NK-92 treated with Interleukin-12 subunit alpha and Interleukin-12 subunit beta, amount 100 ng/mL, for 24 hours (cell line): ENCODE data around the gene UPK3BL1.
"Not testable (repeated sequence)": the region's sequence is repeated elsewhere in the genome, so short reads cannot be mapped to it uniquely, and the experiment has no call there.

Source experiments
- DNase-seq: peaks from one replicate; lab custom pipeline; 2025; lab: John Stamatoyannopoulos, UW

Gene UPK3BL1

DNA sequence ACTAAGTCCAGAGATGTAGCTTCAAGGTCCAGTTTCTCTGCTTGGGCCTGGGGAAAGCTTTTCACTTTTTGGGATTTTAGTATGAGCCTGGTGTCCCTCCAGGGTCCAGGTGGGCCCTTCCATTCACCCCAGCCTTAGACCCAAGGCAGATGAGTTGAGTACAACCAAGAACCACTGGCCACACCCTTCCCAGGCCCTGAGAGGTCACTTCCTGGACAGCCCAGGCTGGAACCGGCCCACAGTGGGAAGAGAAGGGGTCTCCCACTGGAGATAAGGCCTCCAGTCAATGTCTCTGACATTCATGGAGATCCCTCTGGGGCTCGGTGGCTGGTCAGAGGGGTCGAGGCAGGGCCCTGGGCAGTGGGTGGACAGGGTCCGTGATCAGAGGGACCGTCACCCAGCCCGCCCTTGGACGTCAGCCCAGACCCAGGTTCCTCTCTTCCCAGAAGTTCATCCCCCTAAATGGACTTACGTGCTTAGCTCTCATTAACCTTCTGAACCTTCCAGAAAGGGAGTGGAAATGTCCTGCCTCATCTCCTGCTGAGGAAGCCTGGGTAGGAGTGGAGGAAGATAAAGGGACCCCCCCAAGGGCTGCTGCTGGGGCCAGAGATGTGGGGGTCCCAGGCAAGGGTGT, 15.2 kb downstream of the UPK3BL1 start:
- DNase-seq, result not testable (repeated sequence)

DNA sequence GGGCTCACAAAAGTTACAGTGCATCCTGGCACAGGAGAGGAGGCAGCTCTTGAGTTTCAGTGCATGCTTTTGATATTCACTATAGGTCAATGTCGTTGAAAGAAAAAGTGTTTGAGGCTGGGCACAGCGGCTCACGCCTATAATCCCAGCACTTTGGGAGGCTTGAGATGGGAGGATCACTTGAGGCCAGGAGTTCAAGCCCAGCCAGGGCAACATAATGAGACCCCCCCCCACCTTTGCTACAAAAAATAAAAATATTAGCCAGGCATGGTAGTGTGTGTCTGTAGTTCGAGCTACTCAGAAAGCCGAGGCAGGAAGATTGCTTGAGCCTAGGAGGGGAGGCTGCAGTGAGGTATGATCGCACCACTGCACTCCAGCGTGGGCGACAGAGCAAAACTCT, 24.5 kb downstream of the UPK3BL1 start:
- not testable (repeated sequence) for DNase-seq

DNA sequence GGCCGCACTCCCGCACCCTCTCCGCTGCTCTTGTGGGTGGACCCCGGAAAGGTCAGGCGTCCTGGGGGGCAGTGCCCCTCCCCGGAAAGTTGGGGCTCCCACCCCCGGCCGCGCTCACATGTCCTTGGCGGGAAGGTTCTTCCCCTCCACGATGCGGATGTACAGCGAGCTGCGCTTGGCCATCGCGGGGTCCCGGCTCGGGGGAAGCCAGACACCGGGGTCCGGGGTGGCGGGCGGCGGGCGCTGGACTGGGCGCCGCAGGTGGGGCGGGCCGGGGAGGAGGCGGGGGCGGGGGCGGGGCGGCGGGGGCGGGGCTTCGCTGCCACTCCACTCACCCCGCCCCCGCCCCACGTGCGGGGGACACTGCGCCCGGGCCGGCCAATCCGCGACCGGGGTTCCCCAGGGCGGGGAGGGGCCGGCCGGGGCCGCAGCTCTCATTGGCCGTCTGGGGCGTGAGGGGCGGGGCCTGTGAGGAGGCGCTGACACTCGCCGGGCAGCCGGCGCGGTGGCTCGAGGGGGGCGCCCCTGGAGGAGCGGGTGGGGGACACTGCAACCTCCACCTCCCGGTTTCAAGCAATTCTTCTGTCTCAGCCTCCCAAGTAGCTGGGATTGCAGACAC, 26.0 kb downstream of the UPK3BL1 start, which contains the start of gene RASA4:
TSS of gene RASA4 (minus strand) at position 250 of the 619 bp plus-strand sequence. CDS start at position 183, 67 bp downstream.
- not testable (repeated sequence) for DNase-seq

DNA sequence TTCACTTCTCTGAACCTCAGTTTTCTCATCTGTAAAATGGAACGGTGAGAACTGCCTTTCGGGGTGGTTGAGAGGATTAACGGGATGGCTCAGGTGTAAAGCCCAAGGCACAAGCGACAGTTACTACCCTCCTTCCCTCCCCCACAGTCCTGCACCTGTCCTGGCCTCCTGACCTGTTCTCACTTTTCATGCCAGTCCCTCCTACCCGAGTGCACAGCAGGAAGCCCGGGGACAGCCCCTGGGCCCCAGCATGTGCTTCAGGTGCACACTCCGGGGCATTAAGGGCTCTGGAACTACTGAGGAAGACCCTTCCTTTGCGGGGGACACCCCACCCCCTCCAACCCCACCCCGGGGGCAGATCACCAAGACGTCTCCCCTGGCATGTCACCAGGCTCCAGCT, 26.7 kb downstream of the UPK3BL1 start:
- DNase-seq, result not testable (repeated sequence)

DNA sequence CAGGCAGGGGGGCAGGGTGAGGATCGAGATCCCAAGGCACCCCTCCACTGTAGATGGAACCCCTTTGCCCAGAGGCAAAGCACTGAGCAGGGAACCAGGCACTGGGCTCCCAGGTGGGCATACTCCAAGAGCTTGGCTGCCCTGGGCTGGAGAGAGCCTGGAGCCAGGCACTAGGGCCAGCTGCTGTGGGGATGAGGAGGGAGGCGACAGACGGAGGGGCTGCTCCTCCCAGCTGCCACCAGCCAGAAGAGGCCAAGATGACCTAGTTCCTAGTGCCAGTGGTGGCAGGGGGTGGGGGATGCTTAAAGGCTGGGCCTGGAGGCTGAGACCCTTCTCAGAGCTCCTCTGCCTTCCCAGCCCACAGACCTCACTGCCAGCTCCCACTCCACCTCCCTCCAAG, 27.7 kb downstream of the UPK3BL1 start:
- not testable (repeated sequence) for DNase-seq

DNA sequence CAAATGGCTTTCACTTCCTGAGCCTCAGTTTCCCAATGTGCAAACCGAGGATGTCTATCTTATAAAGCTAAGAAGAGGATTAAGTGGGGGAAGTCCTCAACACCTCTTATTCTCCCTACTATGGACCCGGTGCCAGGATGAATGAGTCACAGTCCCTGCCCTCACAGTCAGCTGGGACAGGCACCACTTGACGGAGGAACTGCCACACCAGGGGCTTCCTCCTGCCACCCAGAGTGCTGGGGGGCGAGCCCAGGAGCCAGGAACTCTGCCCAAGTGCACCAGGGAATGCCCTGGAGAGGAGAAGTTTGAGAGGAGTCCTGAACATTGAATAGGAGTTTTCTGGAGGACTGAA, 28.3 kb downstream of the UPK3BL1 start:
- DNase-seq, result not testable (repeated sequence)

DNA sequence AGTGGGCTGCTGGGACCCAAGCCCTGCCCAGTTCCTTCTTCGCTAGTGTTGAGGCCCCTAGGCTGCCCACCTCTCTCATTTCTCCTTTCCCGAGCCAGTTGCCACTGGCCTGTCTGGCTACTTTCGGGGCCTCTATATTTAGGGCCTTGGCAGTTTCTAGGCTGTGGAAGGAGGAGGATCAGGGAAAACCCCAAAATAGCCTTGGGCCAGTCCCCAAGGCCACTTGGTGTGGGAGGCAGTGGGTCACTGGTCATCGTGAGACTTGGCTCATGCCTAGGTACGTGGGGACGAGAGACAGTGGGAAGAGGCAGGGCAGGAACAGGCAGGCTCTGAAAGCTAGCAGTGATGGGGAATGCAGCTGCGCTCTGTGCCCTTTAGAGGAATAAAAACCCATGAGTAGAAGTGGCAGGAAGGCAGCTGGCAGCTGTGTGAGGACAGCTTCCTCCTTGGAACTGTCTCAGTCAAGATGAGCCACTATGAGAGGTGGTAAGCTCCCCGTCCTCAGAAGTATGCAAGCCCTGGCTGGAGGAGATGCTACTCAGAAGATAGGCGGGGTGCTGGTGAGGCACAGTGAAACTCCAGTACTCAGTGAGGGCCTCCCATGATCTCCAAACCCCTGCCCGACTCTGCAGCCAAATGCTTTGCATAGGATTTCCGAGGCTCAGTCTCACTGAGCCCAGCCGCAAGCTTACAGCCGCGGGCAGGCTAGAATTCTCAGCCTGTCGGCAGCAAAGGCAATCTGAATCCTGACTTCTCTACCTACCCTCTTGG, 28.8 kb downstream of the UPK3BL1 start:
- DNase-seq, result not testable (repeated sequence)

DNA sequence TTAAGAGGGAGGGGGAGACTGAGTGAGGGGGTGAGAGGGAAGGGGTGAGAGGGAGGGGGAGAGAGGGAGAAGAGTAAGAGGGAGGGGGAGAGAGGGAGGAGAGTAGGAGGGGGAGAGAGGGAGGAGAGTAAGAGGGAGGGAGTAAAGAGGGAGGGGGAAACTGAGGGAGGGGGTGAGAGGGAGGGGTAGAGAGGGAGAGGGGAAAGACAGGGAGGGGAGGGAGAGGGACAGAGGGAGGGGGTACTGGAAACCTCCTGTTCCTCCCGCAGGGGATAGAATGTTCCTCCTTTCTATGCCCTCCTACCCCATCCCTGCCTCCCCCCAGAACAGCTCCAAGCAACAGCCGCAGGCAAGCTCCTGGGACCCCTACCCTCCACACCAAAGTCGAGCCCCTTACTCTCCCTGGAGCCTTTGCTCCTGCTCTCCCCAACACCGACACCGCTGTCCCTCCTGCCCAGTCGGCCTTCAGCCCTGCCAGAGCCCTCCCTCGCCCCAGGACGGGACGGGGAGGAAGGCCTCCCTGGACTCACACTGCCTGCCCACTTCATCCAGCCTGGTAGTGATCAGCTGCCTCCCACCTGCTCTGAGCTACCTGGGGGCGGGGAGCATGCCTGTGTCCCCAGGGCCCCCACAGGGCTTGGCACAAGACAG, 30.8 kb downstream of the UPK3BL1 start:
- DNase-seq, result not testable (repeated sequence)

DNA sequence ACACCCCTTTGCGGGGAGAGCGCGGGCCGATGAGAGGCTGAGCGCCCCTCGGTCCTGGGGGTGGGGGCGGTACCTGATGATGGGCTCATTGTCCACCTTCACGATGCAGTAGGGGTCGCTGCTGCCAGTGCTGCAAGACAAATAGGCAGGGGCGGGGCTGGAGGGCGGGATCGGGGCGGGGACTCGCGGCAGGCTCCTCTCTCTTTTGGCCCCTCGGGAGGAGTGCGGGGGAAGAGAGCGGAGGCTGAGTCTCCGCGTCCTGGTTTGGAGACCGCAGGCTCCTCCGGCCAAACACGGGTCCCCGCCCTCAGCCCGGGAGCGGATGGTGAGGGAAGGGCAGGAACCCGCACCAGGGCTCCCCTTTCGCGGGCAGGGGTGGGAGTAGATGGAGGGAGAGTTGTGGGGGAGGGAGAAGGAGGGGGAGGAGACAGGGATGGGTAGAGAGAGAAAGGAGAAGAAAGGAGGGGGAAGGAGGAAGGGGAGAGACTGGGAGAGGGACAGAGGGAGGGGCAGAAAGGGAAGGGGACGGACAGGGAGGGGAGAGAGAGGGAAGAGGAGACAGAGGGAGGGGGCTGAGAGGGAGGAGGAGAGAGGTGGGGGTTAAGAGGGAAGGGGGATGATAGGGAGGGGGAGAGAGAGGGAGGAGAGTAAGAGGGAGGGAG, 31.4 kb downstream of the UPK3BL1 start:
- DNase-seq, result not testable (repeated sequence)

DNA sequence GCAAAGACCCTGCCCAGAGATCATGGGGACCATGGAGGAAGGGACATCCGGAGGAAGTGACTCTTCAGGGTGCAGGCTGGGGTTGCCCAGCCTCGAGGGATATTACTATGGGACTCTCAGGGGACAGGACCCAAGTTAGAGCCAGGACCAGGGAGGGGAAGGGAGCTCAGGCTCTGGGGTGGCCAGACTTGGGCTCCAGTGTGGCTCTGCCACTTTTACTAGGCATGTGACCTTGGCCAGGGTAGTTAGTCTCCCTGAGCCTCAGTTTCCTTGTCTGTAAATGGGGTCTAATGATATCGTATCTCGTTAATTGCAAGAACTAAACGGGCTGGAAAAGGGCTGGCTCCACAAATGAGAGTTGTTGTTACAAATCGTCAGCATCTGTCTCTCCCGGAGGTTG, 32.1 kb downstream of the UPK3BL1 start:
- not testable (repeated sequence) for DNase-seq

DNA sequence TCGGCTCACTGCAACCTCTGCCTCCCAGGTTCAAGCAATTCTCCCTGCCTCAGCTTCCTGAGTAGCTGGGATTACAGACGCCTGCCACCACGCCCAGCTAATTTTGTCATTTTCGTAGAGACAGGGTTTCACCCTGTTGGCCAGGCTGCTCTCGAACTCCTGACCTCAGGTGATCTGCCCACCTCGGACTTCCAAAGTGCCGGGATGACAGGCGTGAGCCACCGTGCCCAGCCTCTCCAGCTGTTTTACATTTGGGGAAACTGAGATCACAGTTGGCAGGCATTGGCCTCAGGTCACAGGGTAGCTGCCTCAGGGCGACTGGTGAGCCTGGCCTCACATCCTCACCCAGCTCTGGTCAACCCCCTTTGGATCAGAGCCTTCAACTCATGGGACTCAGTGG, 32.9 kb downstream of the UPK3BL1 start:
- DNase-seq, result not testable (repeated sequence)

DNA sequence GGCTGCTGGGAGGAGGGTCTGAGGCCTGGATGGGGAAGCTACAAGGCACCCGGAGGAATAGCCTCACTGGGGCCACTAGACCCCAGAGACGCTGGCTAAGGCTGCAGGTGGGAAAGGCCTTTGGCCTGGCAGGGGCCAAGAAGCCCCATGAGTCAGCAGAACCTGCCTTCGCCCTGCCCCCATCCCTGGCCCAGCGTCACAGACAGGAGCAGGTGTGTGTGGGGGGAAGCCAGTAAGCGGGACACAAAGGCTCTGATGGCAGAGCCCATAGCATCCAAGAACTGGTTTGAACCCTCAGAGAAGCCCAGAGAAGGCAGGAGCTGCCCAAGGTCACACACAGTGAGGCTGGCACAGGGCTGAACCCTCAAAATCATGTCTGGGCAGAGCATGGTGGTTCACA, 35.7 kb downstream of the UPK3BL1 start:
- DNase-seq, result not testable (repeated sequence)

DNA sequence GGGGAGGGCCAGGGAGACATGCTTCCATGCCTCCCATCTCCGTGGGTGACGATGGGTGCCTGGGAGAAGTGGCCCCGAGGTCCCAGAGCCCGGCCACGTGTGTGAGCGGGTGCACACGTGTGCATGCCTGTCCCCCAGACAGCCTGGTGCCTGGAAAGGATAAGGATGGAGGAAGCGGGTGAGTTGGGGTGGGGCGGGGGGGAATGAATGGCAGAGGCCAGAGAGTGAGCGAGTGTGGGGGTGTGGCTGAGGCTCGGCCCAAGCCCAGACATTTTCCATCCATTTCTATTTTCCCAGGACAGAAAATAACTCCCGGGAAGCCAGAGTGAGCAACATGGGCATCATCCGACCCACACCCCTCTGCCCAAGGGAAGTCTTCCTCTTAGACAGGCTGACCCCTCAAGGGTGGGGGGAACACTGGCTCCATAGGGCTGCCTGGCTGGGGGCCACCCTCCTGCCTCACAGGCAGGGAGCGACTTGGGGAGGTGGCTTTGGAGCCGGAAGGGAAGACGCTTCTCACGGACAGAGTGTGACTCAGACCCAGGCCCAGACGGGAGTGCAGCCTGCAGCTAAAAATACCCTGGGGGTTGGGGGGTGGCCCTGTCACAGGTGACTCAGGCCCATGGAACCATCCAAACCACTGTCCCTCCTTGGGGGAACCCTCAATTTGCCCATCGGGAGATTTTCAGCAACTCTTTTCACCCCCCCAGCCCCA, 38.0 kb downstream of the UPK3BL1 start:
- not testable (repeated sequence) for DNase-seq

DNA sequence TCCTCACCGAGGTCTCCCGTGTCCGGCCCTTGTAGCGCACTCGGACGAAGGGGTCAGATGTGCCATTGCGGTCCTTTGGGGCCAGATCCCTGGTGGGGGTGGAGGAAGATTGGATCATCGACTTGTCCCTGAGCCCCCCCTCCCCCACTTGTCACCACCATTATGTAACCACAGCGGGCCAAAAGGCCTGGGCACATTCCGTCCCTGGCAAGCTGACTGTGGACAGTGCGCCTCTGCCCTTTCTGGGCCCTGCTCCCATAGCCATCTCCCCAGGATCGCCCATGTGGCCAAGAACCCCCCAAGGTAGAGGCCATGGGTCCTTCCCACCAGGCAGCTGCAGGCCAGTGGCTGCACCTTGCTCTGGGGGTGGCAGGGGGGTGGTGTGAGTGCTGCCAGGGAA, 40.3 kb downstream of the UPK3BL1 start:
- not testable (repeated sequence) for DNase-seq

DNA sequence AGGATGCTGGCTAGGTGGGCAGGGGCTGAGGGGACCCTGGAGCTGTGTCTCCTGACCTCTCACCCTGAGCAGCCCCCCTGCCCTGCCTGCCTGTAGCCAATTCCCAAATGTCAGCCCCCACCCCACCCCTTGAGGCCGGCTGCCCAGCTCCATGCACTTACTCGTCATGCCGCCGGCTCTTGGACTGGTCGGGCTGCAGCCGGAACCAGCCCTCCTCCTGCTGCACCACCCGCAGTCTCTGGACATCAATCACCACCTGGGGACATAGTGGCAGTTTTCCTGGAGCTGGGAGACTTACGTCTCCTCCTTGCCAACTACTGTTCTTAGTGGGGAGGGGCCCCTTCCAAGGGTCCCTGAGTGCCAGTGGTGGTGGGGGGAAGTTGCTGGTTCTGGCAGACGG, 42.9 kb downstream of the UPK3BL1 start:
- not testable (repeated sequence) for DNase-seq

DNA sequence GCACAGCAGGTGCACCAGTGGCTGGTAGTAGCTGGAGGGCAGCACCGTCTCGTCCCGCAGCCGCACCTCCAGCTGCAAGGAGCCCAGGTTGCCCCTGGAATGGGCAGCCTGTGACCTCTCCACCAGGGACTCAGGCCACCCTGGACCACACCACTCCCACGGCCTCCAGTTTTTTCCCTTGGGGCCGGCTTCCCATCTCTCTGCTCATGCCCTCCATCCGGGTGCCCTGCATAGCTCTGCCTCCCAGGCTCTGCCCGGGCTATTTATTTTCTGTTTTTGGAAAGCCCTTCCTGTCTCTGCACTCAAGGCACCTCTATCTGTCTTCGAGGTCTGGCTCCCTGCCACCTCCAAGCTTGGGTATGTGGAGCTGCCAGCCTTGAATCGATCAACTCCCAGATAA, 46.6 kb downstream of the UPK3BL1 start:
- DNase-seq, result not testable (repeated sequence)

DNA sequence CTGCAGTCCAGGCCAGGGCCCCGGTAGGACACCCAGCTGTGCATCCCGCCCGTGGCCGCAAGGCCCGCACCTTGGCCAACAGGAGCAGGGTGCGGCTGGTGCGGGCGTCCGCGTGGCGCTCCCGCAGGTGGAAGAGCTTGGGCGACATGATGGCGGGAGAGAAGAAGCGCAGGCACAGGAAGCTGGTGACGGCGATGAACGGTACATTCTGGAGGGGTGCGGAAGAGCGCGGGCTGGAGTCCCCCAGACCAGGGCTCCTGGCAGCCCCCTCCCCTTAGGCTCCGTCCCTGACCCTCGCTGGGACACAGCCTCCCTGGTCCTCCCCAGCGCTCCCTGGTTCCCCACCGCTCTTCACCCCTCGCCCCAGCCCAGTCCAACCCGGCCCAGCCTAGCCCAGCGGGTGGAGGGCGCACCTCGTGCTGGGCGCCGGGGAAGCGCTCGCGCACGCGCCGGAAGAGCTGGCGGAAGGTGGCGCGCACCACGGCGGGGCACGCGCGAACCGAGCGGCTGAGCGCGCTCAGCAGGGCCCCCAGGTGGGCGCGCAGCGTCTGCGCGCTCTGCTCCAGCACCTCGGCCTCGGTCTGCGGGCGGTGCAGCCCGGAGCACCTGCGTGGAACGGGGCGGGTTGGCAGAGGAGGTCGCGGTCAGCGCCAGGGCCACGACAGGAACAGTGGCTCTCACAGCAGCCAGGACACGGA, 48.8 kb downstream of the UPK3BL1 start:
- not testable (repeated sequence) for DNase-seq

DNA sequence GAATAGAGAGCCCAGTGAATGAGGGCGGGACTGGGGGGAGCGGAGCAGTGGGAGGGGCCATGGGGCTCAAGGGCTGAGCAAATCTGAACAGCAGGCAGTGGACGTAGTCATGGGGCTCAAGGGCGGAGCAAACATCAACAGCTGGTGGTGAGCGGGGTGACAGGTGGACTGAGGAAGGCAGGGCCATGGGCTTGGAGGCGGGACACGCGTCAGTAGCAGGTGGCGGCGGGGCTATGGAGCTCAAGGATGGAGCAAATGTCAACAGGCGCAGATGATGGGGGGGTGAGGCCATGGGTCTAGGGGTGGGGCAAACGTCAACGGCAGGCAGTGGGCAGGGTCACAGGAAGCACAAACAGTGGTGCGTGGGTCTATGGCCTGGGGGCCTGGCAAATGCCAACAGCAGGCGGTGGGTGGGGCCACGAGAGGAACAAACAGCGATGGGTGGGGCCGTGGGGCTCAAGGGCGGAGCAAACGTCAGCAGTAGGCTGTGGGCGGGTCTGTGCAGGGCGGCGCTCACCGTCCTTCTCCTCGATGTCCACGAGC, 50.0 kb downstream of the UPK3BL1 start:
- DNase-seq, result not testable (repeated sequence)

DNA sequence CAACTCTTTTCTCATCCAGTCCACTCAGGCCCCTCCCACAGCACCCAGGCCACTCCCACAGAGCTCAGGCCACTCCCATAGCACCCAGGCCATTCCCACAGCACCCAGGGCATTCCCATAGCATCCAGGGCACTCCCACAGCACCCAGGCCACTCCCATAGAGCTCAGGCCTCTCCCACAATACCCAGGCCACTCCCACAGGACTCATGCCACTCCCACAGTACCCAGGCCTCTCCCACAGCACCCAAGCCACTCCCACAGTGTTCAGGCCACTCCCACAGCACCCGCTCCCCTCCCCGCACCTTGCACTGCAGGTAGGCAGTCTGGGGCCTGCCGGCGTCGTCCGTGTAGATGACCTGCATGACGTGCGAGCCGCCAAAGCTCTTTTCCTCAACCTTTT, 52.7 kb downstream of the UPK3BL1 start:
- DNase-seq, result not testable (repeated sequence)
